ENCODE measurements around the gene MT1E. TPM values are rescaled to one million over a fixed set of nuclear protein-coding genes. Genes with fewer than 3 reads are reported as not detected.

MT1E gene
- total RNA-seq, 1 donor = 105 TPM

DNA sequence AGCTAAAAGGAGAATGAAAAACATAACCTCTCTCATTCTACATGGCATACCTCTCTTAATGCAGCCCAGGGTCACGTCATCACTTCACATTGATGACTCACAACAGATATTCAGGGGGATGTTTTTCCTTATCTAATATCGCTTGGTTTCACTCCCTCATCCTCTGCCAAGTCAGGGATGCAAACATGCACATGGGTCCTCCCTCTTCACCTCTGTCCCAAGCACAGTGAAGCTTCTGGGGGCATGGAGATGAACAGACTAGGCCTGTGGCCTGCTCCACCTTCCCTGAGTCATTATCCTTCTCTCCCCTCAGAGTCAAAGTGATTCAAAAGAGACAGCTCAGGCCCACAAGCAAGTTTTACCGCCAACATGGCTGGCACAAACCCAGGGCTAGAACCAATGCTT is 19.5 kb upstream of the MT1E start:
- no peaks in the 10 kb centered on the region for H3K27me3 ChIP-seq (ENCODE audit: insufficient read depth, low read length)
- no peaks in the 10 kb centered on the region for H4K20me1 ChIP-seq (ENCODE audit: insufficient read depth, low read length)
- no peaks in the 10 kb centered on the region for H3K79me2 ChIP-seq (ENCODE audit: insufficient read depth, low read length)
- peak overlapping the region; percentile 98 for H3K27ac ChIP-seq (ENCODE audit: low read depth, low read length)
- no peaks in the 10 kb centered on the region for H3K36me3 ChIP-seq (ENCODE audit: insufficient read depth, low read length)
- H3K4me2 ChIP-seq (ENCODE audit: insufficient read depth, low read length) = peak overlapping the region; percentile 83
- DNase-seq (ENCODE audit: insufficient read length, low spot score, missing footprints) = no peak
- H2AFZ ChIP-seq (ENCODE audit: low read length) = no peak overlapping the region
- TF ChIP-seq, protein P1, sequence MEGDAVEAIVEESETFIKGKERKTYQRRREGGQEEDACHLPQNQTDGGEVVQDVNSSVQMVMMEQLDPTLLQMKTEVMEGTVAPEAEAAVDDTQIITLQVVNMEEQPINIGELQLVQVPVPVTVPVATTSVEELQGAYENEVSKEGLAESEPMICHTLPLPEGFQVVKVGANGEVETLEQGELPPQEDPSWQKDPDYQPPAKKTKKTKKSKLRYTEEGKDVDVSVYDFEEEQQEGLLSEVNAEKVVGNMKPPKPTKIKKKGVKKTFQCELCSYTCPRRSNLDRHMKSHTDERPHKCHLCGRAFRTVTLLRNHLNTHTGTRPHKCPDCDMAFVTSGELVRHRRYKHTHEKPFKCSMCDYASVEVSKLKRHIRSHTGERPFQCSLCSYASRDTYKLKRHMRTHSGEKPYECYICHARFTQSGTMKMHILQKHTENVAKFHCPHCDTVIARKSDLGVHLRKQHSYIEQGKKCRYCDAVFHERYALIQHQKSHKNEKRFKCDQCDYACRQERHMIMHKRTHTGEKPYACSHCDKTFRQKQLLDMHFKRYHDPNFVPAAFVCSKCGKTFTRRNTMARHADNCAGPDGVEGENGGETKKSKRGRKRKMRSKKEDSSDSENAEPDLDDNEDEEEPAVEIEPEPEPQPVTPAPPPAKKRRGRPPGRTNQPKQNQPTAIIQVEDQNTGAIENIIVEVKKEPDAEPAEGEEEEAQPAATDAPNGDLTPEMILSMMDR (IDR thresholded peaks at IDR 0.05; ENCODE audit: extremely low read depth, low read depth, low read length) = no peak
- no peak overlapping the region for H3K4me3 ChIP-seq (ENCODE audit: insufficient read depth, low read length)
- H3K9me3 ChIP-seq (ENCODE audit: low read depth, low read length) = no peaks in the 10 kb centered on the region
- H3K4me1 ChIP-seq (ENCODE audit: insufficient read depth, low read length) = peaks cover 49% of the 10 kb centered on the region

DNA sequence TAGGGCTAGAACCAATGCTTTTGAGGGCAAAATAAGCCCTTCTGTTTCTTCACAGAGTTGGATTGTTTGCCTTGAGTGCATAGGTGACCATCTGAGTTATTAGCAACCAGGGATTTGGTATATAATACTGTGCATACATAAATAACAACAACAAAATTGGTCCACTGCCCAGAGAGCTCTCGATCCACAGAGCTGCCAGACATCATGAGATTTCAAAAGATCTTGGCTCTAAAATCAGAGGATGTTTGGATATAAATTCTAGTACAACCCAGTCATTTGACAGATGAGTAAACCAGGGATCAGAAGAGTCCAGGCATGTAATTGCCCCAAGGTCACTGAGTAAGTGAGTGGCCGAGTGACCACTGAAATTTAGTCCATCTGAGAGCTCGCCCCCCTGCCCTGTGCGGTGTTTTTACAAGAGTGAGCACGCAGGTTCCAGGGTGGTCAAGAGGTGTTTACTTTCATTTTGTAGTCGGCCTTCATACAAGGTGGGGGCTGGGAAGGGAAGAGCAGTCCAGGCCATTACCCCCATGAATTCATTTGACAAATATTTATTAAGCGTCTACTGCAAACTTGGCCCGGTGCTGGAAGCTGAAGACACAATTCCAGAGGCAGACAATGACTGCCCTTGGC is 19.0 kb upstream of the MT1E start:
- TF ChIP-seq, protein P1 (IDR thresholded peaks at IDR 0.05; ENCODE audit: extremely low read depth, low read depth, low read length) = no peak
- Histone ChIP-seq H3K36me3 (ENCODE audit: insufficient read depth, low read length) (no peaks in the 10 kb centered on the region), H3K79me2 (ENCODE audit: insufficient read depth, low read length) (no peaks in the 10 kb centered on the region), H3K27ac (ENCODE audit: low read depth, low read length) (peak overlapping the region; percentile 98), H3K9me3 (ENCODE audit: low read depth, low read length) (no peaks in the 10 kb centered on the region), H3K4me1 (ENCODE audit: insufficient read depth, low read length) (peaks cover 54% of the 10 kb centered on the region), H2AFZ (ENCODE audit: low read length) (peak overlapping the region; percentile 47), H3K27me3 (ENCODE audit: insufficient read depth, low read length) (no peaks in the 10 kb centered on the region), H3K4me3 (ENCODE audit: insufficient read depth, low read length) (peak overlapping the region; percentile 59), H4K20me1 (ENCODE audit: insufficient read depth, low read length) (no peaks in the 10 kb centered on the region), H3K4me2 (ENCODE audit: insufficient read depth, low read length) (peak overlapping the region; percentile 83)
- DNase-seq (ENCODE audit: insufficient read length, low spot score, missing footprints) = peak; percentile 92

DNA sequence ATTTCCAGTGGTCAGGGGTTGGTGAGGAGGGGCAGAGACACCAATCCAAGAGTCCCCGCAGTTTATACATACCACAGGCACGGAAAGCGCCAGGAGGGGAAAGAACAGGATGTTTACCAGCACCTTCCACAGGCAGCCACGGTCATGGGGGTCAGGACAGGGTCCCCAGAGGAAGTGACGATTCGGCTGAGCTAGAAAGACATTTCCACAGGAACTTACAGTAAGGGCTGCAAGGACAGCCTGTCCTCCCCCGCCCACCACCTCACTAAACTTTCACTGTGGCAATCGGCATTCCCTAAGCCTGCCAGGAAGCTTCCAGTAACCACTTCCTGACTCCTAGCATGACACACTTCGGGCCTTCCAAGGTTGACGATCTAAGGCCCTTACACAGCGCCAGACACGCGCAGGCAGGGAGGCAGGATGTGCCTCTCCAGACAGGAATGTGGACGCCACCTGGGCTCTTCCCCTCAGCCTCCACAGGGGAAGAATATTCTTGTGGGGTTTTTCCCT is 18.4 kb upstream of the MT1E start:
- no peaks in the 10 kb centered on the region for H3K79me2 ChIP-seq (ENCODE audit: insufficient read depth, low read length)
- H3K4me3 ChIP-seq (ENCODE audit: insufficient read depth, low read length) = peak overlapping the region; percentile 59
- peak overlapping the region; percentile 47 for H2AFZ ChIP-seq (ENCODE audit: low read length)
- no peaks in the 10 kb centered on the region for H4K20me1 ChIP-seq (ENCODE audit: insufficient read depth, low read length)
- peaks cover 60% of the 10 kb centered on the region for H3K4me1 ChIP-seq (ENCODE audit: insufficient read depth, low read length)
- H3K27me3 ChIP-seq (ENCODE audit: insufficient read depth, low read length) = no peaks in the 10 kb centered on the region
- peak overlapping the region; percentile 83 for H3K4me2 ChIP-seq (ENCODE audit: insufficient read depth, low read length)
- TF ChIP-seq, protein P1 (IDR thresholded peaks at IDR 0.05; ENCODE audit: extremely low read depth, low read depth, low read length) = no peak
- H3K27ac ChIP-seq (ENCODE audit: low read depth, low read length) = peak overlapping the region; percentile 98
- no peaks in the 10 kb centered on the region for H3K36me3 ChIP-seq (ENCODE audit: insufficient read depth, low read length)
- no peaks in the 10 kb centered on the region for H3K9me3 ChIP-seq (ENCODE audit: low read depth, low read length)
- peak; percentile 94 for DNase-seq (ENCODE audit: insufficient read length, low spot score, missing footprints)

DNA sequence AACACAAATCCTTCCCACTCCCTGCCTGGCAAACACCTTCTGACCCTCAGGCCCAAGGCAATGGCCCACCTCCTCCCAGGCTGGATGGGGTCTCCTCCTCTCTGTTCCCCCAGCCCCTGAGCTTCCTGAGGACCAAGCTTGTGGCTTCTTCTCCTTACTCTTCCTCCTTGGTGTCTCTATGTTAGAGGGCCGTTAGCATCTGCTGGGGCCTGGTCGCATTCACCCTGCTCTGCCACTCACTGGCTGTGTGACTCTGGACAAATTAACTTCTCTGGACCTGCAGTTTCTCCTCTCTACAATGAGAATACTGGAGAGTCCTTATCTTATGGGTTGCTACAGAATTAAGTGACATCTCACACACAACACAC is 17.9 kb upstream of the MT1E start:
- Histone ChIP-seq H3K4me3 (ENCODE audit: insufficient read depth, low read length) (peak overlapping the region; percentile 79), H3K79me2 (ENCODE audit: insufficient read depth, low read length) (no peaks in the 10 kb centered on the region), H3K27ac (ENCODE audit: low read depth, low read length) (peak overlapping the region; percentile 98), H3K4me2 (ENCODE audit: insufficient read depth, low read length) (peak overlapping the region; percentile 83), H3K4me1 (ENCODE audit: insufficient read depth, low read length) (peaks cover 64% of the 10 kb centered on the region), H2AFZ (ENCODE audit: low read length) (no peak overlapping the region), H4K20me1 (ENCODE audit: insufficient read depth, low read length) (no peaks in the 10 kb centered on the region), H3K9me3 (ENCODE audit: low read depth, low read length) (no peaks in the 10 kb centered on the region), H3K27me3 (ENCODE audit: insufficient read depth, low read length) (no peaks in the 10 kb centered on the region), H3K36me3 (ENCODE audit: insufficient read depth, low read length) (no peaks in the 10 kb centered on the region)
- TF ChIP-seq, protein P1 (IDR thresholded peaks at IDR 0.05; ENCODE audit: extremely low read depth, low read depth, low read length) = no peak
- no peak for DNase-seq (ENCODE audit: insufficient read length, low spot score, missing footprints)

Measured in osteoblast (primary cell).